NCI-H2081 treated with DMSO at 0.1 percent for 48 hours (cell line): ENCODE data around the gene COL6A1.
"Not testable (repeated sequence)": the region's sequence is repeated elsewhere in the genome, so short reads cannot be mapped to it uniquely, and the experiment has no call there.

Experiments
- DNase-seq: peaks from one replicate; lab custom pipeline; 2025; lab: John Stamatoyannopoulos, UW

Gene COL6A1

GRCh38 chr21:46028573-46029091 is 47.1 kb downstream of the COL6A1 start:
- DNase-seq, result no peak

- no peak for DNase-seq
Measured at GRCh38 chr21:46029186-46029924, 47.8 kb downstream of the COL6A1 start.

GRCh38 chr21:46031484-46031883 is 49.9 kb downstream of the COL6A1 start:
- DNase-seq, result no peak

GRCh38 chr21:46032100-46032499 is 50.5 kb downstream of the COL6A1 start:
- DNase-seq, result no peak

- no peak for DNase-seq
Measured at GRCh38 chr21:46033410-46034400, 52.1 kb downstream of the COL6A1 start.

- no peak for DNase-seq
Measured at GRCh38 chr21:46035809-46036695, 54.5 kb downstream of the COL6A1 start.

- DNase-seq, result no peak
Measured at GRCh38 chr21:46036696-46037330, 55.2 kb downstream of the COL6A1 start.

GRCh38 chr21:46037331-46038325 is 56.1 kb downstream of the COL6A1 start:
- DNase-seq, result no peak

GRCh38 chr21:46038341-46038829 is 56.8 kb downstream of the COL6A1 start:
- DNase-seq, result no peak

GRCh38 chr21:46038871-46039397 is 57.4 kb downstream of the COL6A1 start:
- no peak for DNase-seq

GRCh38 chr21:46039891-46040660 is 58.5 kb downstream of the COL6A1 start:
- DNase-seq, result no peak

- no peak for DNase-seq
Measured at GRCh38 chr21:46040707-46041106, 59.1 kb downstream of the COL6A1 start.

- no peak for DNase-seq
Measured at GRCh38 chr21:46041183-46041582, 59.6 kb downstream of the COL6A1 start.

- no peak for DNase-seq
Measured at GRCh38 chr21:46045154-46045553, 63.6 kb downstream of the COL6A1 start.

GRCh38 chr21:46046471-46046870 is 64.9 kb downstream of the COL6A1 start:
- no peak for DNase-seq

GRCh38 chr21:46046906-46047305 is 65.3 kb downstream of the COL6A1 start:
- DNase-seq, result not testable (repeated sequence)

GRCh38 chr21:46048926-46049889 is 67.6 kb downstream of the COL6A1 start:
- DNase-seq, result no peak
